Fibroblast of pulmonary artery (primary cell): ENCODE measurements around the gene RBFOX2.

Source experiments
- DNase-seq: peaks from one replicate; pipeline ENCODE4 v3.0.0-alpha.2; 2010; ENCODE audit warnings: low read depth
- H3K4me3 ChIP-seq: replicated peaks from 2 replicates; pipeline ENCODE4 v1.5.1; 2011; ENCODE audit warnings: low read depth, mild to moderate bottlenecking, control low read depth, low read length, moderate library complexity
- CTCF ChIP-seq: IDR thresholded peaks from 2 replicates; pipeline ENCODE4 v1.5.1; 2011; ENCODE audit warnings: mild to moderate bottlenecking, control low read depth, low read length, inconsistent platforms; ENCODE audit errors: missing control alignments

Gene RBFOX2

GRCh38 chr22:35938226-35938625, 90.4 kb downstream of the RBFOX2 start:
- no peak for DNase-seq
- TF ChIP-seq CTCF, result no peak

GRCh38 chr22:35930933-35931332, 97.7 kb downstream of the RBFOX2 start:
- peak; percentile 87 for TF ChIP-seq CTCF
- peak; percentile 88 for DNase-seq
- H3K4me3 ChIP-seq, result no peak overlapping the region

More at GRCh38 chr22:35938226-35938625, 90.4 kb downstream of the RBFOX2 start:
- H3K4me3 ChIP-seq, result no peak overlapping the region

GRCh38 chr22:35928285-35928798, 100.3 kb downstream of the RBFOX2 start:
- DNase-seq, result no peak
- no peak for TF ChIP-seq CTCF
- no peak overlapping the region for H3K4me3 ChIP-seq

GRCh38 chr22:35923026-35923425, 105.6 kb downstream of the RBFOX2 start:
- DNase-seq, result no peak
- no peak overlapping the region for H3K4me3 ChIP-seq
- no peak for TF ChIP-seq CTCF

GRCh38 chr22:35921777-35922176, 106.8 kb downstream of the RBFOX2 start:
- peak; percentile 71 for TF ChIP-seq CTCF
- H3K4me3 ChIP-seq, result no peak overlapping the region
- DNase-seq, result peak; percentile 93

GRCh38 chr22:35921044-35921443, 107.6 kb downstream of the RBFOX2 start:
- H3K4me3 ChIP-seq, result no peak overlapping the region
- no peak for TF ChIP-seq CTCF
- DNase-seq, result no peak

- DNase-seq, result no peak
- no peak for TF ChIP-seq CTCF
- H3K4me3 ChIP-seq, result no peak overlapping the region
These were observed 109.6 kb downstream of the RBFOX2 start for GRCh38 chr22:35919002-35919542.
